Left cardiac atrium (tissue), 4 donors: ENCODE measurements around the gene METTL2B. TPM values are rescaled to one million over a fixed set of nuclear protein-coding genes. Genes with fewer than 3 reads are reported as not detected.
"Not testable (repeated sequence)": the region's sequence is repeated elsewhere in the genome, so short reads cannot be mapped to it uniquely, and the experiment has no call there.

Experiments used
- ATAC-seq, 2 donors: fragments of 200-7000 bp; cut with Tn5 transposase; one replicate each; pipeline ENCODE4 v1.9.1; 2020; ENCODE audit warnings: mild to moderate bottlenecking in 2 of 2, moderate library complexity in 2 of 2
- DNase-seq: peaks from one replicate; pipeline ENCODE4 v3.0.0-alpha.2; 2020
- intact Hi-C, 2 donors: fragments of 100-400 bp; cut with DNase I; formaldehyde crosslinking; loops; one replicate each; pipeline versions ENCODE4 v1.14.1 to v1.15.1; 2022 to 2023
- total RNA-seq, 2 donors: library from RNA; stranded (reverse); fragmentation: NEBNext Ultra II Directional; extraction: Animal tissue kit (Norgen Biotek cat#: 25700); gene quantifications; one replicate each; pipeline ENCODE4 v1.2.1, GENCODE V29; 2021
- donor health status: DM: no; HTN: yes; CAD: no.
- donor health status: DM: no; HTN: yes; CAD: no; lungs with severe emphysema.
- donor health status: DM: yes; HTN: yes; CAD: no.
- donor health status: Dilated cardiomyopathy.

METTL2B gene
- total RNA-seq, 2 donors from 2014 or later: 17.2 to 19.3 TPM

- intact Hi-C loops, ATAC-seq: not testable (repeated sequence)
Measured at GRCh38 chr7:128511692-128512091, 35.1 kb downstream of the METTL2B start.

GRCh38 chr7:128515232-128515631 is 38.7 kb downstream of the METTL2B start:
- DNase-seq, ATAC-seq, intact Hi-C loops: not testable (repeated sequence)

More at GRCh38 chr7:128511692-128512091, 35.1 kb downstream of the METTL2B start:
- not testable (repeated sequence) for DNase-seq

GRCh38 chr7:128517023-128517422 is 40.5 kb downstream of the METTL2B start:
- ATAC-seq, intact Hi-C loops, DNase-seq: not testable (repeated sequence)

GRCh38 chr7:128523226-128523931 is 46.8 kb downstream of the METTL2B start:
- ATAC-seq (peak; percentile 87 to 91), DNase-seq (peak; percentile 90)
- intact Hi-C loops: not testable (repeated sequence)

GRCh38 chr7:128523932-128524524 is 47.5 kb downstream of the METTL2B start:
- DNase-seq, intact Hi-C loops, ATAC-seq: not testable (repeated sequence)

- peak in 1 of 2 donors; percentile 33 for ATAC-seq
- intact Hi-C loops, DNase-seq: not testable (repeated sequence)
Measured at GRCh38 chr7:128525584-128525983, 49.0 kb downstream of the METTL2B start.

- ATAC-seq, DNase-seq, intact Hi-C loops: not testable (repeated sequence)
Measured at GRCh38 chr7:128526062-128526466, 49.5 kb downstream of the METTL2B start.

- ATAC-seq, DNase-seq, intact Hi-C loops: not testable (repeated sequence)
Measured at GRCh38 chr7:128529191-128529590, 52.6 kb downstream of the METTL2B start.

- peak; percentile 47 for DNase-seq
- peak; percentile 16 to 17 for ATAC-seq
- intact Hi-C loops: not testable (repeated sequence)
Measured at GRCh38 chr7:128530121-128530854, 53.7 kb downstream of the METTL2B start.

GRCh38 chr7:128530855-128531104 is 54.2 kb downstream of the METTL2B start:
- intact Hi-C loops: no loop called here
- ATAC-seq: no peak
- DNase-seq: no peak

- ATAC-seq: peak; percentile 90 to 94
- intact Hi-C loops: not testable (repeated sequence)
- DNase-seq: peak; percentile 91
Measured at GRCh38 chr7:128531105-128531954, 54.8 kb downstream of the METTL2B start.

GRCh38 chr7:128531955-128532478 is 55.5 kb downstream of the METTL2B start:
- DNase-seq (peak; percentile 49), ATAC-seq (peak; percentile 26 to 28)
- intact Hi-C loops: not testable (repeated sequence)

- ATAC-seq, DNase-seq, intact Hi-C loops: not testable (repeated sequence)
Measured at GRCh38 chr7:128532956-128533355, 56.4 kb downstream of the METTL2B start.

GRCh38 chr7:128537410-128537809 is 60.9 kb downstream of the METTL2B start:
- intact Hi-C loops, DNase-seq: not testable (repeated sequence)
- ATAC-seq: peak; percentile 53 to 62

- intact Hi-C loops, DNase-seq, ATAC-seq: not testable (repeated sequence)
Measured at GRCh38 chr7:128542530-128542929, 66.0 kb downstream of the METTL2B start.

- DNase-seq, ATAC-seq, intact Hi-C loops: not testable (repeated sequence)
Measured at GRCh38 chr7:128543300-128543699, 66.8 kb downstream of the METTL2B start.

- DNase-seq, intact Hi-C loops, ATAC-seq: not testable (repeated sequence)
Measured at GRCh38 chr7:128546319-128546851, 69.8 kb downstream of the METTL2B start.

GRCh38 chr7:128550920-128551319 is 74.4 kb downstream of the METTL2B start:
- intact Hi-C loops: no loop called here
- ATAC-seq (no peak), DNase-seq (no peak)
